NCI-H526 treated with DMSO at 0.1 percent for 48 hours (cell line): Measurements from ENCODE around the gene PTPN5.
"Not testable (repeated sequence)": the region's sequence is repeated elsewhere in the genome, so short reads cannot be mapped to it uniquely, and the experiment has no call there.

Source experiments
- DNase-seq: peaks from one replicate; lab custom pipeline; 2025; lab: John Stamatoyannopoulos, UW

The PTPN5 gene

DNA sequence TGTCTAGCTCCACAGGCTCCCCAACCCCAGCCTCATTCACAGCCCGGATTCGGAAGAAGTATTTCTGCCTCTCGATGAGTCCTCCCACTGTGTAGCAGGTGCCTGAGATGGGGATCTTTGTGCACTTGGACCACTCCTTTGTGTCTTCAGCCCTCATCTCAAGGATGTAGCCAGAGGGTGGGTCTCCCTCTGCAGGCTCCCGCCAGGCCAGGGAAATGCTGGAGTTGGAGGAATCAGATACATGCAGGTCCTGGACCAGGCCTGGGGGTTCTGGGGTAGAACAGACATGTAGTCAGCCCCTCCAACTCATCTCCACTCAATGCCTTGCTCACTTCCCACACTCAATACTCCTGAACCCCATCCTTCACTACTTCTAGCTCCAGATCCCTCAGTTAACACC lies 82.2 kb downstream of the PTPN5 start:
- DNase-seq, result no peak

- DNase-seq, result no peak
Measured at GRCh38 chr11:18707811-18708340, 83.7 kb downstream of the PTPN5 start.

- peak; percentile 66 for DNase-seq
Measured at GRCh38 chr11:18706330-18707243, 85.0 kb downstream of the PTPN5 start.

DNA sequence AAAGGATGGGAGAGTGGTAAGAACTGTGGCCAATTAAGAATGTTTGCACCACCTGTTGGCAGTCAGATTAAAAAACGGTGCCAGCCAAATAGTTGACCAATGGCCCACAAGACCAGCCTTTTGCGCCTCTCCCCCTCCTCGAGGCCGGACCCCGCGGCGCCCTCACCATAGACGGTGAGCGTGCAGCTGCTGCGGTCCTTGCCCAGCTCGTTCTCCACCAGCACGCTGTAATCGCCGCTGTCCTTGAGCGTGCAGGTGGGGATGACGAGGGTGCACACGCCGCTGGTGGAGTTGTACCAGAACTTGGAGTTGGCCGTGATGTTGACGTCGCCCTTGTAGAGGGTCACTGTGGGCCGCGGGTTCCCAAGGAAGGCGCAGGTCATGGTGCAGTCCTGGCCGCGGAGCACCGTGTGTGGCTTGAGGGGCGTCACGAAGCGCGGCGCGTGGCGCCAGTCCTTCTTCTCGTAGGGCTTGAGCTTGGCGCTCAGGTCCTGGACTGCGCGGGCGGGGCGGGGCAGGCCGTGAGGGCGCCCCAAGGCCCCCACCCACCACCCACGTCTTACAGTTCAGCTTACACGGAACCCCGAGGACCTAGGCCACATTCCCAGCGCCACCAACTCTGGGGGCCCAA lies 85.8 kb downstream of the PTPN5 start:
- peak; percentile 12 for DNase-seq

DNA sequence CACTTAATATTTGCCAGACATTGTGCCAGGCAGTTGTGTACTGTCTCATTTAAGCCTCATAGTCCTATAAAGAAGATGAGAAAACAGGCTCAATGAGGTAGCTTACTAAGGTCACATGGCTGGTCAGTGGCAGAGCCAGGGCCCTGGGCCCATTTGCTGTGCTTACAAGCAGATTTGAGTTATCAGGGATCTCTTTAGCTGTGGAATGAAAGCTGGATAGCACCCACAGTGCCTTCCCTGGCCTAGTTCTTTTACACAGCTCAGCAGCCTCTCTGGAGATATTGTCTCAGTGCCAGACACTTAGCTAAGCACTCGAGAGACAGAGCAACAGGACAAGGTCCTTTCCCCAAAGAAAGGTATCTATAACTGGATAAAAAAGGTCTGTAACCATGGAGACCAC lies 86.9 kb downstream of the PTPN5 start:
- DNase-seq, result no peak

DNA sequence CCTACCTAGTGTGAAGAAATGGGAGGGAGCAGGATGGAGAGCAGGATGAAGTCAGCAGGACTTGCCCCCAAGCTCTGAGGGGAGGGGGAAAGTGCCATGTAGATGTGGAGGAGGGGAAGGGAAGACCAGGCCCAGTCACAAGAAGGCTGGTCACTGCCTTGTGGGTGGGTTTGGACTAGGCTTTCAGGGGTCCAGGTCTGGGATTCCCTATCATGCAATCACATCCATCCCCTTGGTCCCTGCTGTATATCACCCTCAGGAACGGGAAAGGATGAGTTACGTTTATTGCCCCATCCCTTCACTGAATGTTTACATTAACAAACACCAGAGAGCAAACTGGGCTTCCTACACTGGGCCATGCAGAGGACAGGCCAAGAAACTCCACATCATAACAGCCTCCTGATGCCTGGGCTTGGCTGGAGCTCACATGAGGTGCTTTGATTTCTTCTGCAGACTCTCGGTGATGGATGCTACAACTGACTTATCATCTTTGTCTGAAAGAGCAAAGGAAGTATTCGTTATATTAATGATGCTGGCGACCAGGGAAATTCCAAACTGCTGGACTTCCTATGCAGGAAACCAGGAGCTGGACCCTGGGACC lies 87.5 kb downstream of the PTPN5 start:
- no peak for DNase-seq

DNA sequence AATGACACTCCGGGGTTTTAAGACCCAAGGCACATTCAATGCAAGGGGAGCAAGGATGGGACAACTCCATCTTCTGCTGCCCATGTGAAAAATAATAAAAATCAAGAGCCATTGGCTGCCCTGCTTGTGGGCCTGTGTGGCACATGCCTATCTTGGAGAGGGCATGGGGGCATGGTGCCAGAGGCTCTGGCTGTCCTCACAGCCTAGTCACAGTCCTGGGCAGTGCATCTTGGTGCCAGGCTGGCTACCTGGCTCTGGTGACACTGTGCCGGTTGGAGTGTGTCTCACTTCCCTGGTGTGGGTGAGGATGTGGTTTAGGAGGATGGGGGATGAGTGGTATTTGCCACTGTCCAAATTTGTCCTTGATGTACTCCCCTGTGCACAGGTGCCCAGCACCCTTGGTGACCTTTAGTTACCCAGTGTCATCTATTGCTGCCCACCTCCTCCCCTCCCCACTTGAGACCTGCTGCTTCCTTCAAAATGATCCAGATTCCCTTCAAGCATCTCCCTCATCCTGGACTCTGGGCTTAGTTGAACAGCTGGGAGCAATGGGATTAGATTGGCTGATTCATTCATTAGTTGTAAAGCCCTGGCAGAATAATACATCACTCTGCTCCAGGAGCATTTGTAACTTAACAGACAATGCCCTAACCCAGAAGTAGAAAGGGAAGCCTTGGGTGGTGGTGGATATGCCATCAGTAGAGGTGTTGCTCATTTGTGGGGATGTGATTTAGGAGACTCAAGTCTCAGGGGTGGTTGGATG lies 88.4 kb downstream of the PTPN5 start:
- DNase-seq, result no peak

DNA sequence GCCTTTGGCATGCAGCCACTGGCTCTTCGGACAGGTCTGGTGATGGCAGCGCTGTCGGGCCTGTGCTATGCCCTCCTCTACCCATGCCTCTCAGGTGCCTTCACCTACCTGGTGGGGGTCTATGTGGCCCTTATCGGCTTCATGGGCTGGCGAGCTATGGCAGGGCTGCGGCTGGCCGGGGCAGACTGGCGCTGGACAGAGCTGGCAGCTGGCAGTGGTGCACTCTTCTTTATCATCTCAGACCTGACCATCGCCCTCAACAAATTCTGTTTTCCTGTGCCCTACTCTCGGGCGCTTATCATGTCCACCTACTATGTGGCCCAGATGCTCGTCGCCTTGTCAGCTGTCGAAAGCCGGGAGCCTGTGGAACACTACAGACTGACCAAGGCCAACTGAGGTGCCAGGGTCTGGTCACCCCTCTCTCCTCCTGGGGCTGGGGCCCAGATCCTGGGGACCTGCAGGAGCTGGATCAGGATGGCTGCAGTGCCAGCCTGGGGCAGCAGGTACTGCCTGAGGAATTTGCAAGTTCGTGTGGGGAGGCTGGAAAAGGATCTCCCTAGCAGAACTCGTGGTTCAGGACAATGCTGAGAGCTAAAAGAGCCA lies 89.9 kb downstream of the PTPN5 start:
- no peak for DNase-seq

DNA sequence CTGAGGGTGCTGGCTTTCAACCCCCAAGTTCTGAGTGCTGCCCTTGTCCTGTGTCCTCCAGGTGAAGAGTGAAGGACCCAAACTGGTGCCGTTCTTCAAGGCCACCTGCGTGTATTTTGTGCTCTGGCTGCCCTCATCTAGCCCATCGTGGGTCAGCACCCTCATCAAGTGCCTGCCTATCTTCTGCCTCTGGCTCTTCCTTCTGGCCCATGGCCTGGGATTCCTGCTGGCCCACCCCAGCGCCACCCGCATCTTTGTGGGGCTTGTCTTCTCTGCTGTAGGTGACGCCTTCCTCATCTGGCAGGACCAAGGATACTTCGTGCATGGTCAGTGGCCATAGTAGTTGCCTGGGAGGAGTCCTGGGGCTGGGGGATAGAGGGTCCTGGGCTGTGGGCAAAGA lies 90.7 kb downstream of the PTPN5 start:
- no peak for DNase-seq

DNA sequence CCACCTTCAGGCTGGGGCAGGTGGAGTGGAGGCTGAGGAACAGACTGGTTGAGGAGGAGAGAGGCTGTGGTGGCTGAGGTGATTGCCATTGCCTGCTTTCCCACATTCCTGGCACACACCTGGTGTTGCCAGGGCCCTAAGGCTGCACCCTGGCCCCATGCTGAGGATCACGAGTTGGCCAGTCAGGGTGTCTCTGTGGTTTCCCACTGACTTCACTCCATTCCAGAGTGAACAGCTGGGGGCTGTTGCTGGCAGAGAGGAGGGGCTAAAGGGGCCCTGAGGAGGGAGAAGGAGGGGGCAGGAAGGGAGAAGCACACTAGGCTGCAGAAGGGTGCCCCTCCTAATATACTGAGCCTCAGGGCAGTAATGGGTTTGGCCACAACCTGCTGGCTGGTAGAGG lies 91.2 kb downstream of the PTPN5 start:
- no peak for DNase-seq

GRCh38 chr11:18699848-18700261 lies 91.7 kb downstream of the PTPN5 start:
- no peak for DNase-seq

DNA sequence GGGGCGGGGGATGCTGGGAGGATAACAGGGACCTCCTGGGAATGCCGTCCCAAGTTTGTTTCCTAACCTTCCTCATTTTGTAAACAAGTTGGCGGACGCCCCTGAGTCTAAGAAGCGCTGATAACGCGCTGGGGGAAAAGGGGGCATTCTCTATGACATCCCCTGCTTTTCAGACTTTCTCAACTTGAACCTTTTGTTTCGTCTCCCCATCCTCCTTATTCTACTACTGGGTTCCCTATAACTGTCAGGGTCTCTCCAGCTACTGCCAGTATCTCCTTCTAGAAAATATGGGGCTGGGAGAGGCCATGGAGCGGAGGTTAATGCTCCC lies 92.4 kb downstream of the PTPN5 start:
- DNase-seq, result no peak

GRCh38 chr11:18698341-18699268 lies 93.0 kb downstream of the PTPN5 start, which contains the start of gene TMEM86A:
TMEM86A (plus strand) TSS chr11:18698779; CDS start chr11:18698887, 108 bp downstream.
- DNase-seq, result peak; percentile 83

- no peak for DNase-seq
Measured at GRCh38 chr11:18697576-18697975, 94.0 kb downstream of the PTPN5 start.

DNA sequence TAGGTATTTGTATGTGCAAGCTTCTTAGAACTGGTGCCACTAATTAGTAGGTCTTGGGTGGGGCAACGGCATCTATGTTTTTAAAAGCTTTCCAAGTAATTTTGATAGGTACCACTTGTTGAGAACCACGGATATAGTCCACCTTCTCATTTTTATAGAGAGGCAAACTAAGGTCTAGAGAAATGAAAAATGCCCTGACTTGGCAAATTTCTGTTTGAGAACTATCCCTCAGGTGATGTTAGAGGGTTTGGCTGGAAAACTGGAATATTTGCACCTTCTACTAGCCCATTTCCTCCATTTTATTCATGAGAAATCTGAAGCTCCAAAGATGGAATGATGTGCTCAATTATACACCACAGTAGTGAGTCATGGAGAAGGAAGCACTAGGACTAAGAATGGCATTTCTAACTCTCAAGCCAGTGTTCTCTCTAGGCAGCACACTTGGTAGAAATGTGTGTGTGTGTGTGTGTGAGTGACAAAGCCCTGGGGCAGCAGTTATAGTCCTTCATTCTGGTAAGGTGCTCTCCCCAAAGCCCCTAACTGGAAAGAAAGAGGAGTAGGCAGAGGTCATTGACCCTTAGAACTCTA lies 94.9 kb downstream of the PTPN5 start:
- DNase-seq, result no peak

DNA sequence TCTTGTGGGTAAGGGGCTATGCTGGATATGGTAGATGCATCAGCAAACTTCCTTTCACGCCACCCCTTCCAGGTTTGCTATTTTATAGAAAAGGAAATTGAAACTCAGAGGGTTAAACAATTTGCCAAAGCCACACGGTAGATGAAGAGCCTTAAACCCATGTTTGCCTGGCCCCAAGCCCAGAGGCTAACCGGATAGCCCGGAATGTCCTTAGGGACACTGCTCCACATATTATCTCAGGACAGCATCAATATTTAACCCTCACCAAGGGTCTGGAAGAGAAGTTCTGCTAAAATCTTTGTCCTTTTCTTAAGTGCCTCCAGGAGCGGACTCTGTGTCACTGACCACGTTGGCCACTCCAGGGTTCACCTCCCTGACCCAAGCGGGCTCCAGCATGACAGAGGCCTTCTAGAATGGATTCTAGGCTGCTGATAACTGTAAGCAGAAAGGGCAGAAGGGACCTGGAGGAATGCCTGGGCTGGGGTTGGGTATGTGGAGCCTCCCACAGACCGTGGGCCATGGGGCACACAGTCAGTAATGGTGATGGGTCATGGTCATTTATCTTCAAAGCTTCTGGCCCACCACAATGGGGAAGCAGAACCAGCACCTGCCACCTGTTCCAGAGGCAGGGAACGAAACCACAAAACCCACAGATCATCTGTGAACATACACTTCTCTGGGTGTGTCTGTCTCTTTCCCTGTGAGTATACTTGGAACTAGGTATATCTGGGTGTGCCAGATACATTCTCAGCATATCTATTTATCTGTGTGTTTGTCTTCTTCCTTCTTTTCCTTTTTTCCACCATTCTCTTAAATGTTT lies 98.4 kb downstream of the PTPN5 start:
- no peak for DNase-seq

GRCh38 chr11:18691467-18692140 lies 100.0 kb downstream of the PTPN5 start:
- DNase-seq, result not testable (repeated sequence)

DNA sequence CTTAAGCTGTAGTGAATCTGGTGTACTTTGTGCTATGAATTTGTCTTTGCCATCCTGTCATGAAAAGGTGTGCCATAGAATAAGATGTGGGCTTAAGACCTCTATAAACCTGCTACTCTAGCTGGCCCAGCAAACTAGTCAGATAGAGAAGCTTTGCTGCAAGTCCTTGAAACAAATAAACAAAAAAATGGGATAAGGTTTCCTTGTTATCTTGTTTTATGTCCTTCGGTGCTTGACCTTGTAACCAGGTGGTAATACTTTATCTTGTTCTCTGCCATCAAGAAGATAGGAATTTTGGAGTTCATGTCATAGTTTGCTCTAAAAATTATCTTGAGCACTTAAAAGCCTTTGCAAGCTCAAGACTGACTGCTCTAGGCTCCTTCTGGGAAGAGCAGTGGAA lies 107.3 kb downstream of the PTPN5 start:
- no peak for DNase-seq

- DNase-seq, result no peak
Measured at GRCh38 chr11:18682466-18682865, 109.1 kb downstream of the PTPN5 start.
